Bladder microvascular endothelial cell (primary cell): ENCODE measurements around the gene ZC4H2. TPM values are rescaled to one million over a fixed set of nuclear protein-coding genes. Genes with fewer than 3 reads are reported as not detected.

Experiments used
- total RNA-seq: library from RNA; depleted of rRNA; stranded (reverse); fragments of >200 nt; gene quantifications from 2 replicates; pipeline ENCODE4 v1.2.3, GENCODE V29; 2014

The ZC4H2 gene, protein sequence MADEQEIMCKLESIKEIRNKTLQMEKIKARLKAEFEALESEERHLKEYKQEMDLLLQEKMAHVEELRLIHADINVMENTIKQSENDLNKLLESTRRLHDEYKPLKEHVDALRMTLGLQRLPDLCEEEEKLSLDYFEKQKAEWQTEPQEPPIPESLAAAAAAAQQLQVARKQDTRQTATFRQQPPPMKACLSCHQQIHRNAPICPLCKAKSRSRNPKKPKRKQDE
- total RNA-seq: 1.8 and 5.4 TPM in 2 replicates

DNA sequence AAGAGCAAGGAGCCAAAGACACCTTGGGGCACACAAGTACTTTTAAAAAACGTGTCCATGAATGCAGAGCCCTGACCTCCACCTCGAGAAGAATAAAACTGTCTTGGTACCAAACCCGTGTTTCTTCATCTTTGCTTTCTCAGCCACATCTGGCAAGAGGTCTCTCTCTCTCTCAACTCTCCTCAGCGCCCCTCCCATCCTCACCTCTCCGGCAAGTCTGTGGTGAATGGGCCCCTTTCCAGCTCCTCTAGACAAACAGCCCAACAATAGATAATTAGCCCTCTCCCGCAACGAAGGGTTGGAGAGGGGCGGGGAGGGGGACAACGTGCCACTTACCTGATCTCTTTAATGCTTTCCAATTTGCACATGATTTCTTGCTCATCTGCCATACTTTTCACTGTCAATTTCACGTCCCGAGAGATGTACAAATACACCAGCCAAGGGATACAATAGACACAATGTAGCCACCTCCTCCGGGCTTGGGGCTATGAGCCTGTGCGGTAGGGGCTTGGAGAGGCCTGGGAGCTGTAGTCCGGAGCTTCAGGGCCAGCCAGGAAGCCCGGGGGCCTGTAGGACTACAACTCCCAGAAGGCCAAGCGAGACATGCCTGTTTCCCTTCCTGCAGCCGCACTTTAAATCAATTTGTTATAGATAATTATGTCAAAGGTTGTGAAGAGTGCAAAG lies at the start of gene ZC4H2:
Gene ZC4H2 (minus strand): TSS at position 462 of the 684 bp plus-strand sequence. CDS start 73 bp downstream, at position 389.

Other genes with a start within 250 kb of the ZC4H2 start
- not detected in 2 replicates for gene ZC3H12B, start 58.4 kb upstream of the ZC4H2 start, total RNA-seq